A673 (cell line): ENCODE data around the gene PARP4.

Experiments
- EZH2 ChIP-seq: fragments of 200-600 bp; sonication (generic); IDR thresholded peaks from 2 replicates; pipeline ENCODE4 v1.6.1; 2017; ENCODE audit warnings: borderline replicate concordance, low read depth, mild to moderate bottlenecking, mixed read lengths, antibody characterized with exemption, low read length; ENCODE audit not compliant: poor library complexity, severe bottlenecking
- TF ChIP-seq, protein P1 (sequence below): fragments of 300-800, 200-600 bp; sonication (generic); conservative IDR thresholded peaks from 2 replicates; pipeline ENCODE4 v1.5.1; 2017; ENCODE audit warnings: low read depth, mild to moderate bottlenecking, antibody characterized with exemption, low read length, moderate library complexity, mixed read lengths

DNA sequence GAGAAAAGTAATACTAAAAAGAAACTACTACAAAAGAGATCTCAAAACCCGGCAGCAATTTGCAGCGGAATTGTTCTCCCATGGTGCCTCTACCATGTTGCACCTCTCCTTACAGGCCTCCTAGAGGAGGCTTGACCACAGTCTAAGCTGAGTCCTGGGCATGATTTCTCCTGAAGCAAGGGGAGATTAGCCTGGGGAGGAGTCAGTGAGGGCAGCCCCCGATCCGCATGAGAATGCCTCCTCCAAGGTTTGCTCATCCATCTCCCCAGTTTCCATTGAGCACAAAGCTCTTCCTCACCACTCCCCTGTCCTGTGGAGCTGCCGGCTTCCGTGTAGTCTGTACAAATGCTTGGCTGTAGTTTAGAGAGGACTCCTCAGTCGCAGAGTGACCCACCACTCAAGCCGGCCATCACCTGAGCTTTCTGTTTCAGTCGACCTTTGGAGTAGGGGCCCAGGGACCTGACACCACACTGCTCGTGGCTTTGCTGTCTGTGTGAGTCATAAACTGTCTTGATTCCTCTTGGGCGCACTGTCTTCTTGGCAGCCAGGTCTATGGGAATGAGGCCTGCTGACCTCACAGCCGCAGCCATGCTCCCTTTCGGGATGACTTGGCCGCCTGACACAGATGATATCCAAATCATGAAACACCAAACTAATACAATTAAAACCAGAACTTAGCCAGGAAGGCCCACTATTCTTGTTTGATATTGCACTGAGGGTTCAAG lies 130.9 kb downstream of the PARP4 start:
- TF ChIP-seq, protein P1, sequence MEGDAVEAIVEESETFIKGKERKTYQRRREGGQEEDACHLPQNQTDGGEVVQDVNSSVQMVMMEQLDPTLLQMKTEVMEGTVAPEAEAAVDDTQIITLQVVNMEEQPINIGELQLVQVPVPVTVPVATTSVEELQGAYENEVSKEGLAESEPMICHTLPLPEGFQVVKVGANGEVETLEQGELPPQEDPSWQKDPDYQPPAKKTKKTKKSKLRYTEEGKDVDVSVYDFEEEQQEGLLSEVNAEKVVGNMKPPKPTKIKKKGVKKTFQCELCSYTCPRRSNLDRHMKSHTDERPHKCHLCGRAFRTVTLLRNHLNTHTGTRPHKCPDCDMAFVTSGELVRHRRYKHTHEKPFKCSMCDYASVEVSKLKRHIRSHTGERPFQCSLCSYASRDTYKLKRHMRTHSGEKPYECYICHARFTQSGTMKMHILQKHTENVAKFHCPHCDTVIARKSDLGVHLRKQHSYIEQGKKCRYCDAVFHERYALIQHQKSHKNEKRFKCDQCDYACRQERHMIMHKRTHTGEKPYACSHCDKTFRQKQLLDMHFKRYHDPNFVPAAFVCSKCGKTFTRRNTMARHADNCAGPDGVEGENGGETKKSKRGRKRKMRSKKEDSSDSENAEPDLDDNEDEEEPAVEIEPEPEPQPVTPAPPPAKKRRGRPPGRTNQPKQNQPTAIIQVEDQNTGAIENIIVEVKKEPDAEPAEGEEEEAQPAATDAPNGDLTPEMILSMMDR = no peak
- TF ChIP-seq EZH2 = no peak
